GM12864 (cell line): ENCODE measurements around the gene KIRREL2.

Experiments
- DNase-seq: peaks from one replicate; pipeline ENCODE4 v3.0.0-alpha.2; 2011; ENCODE audit warnings: low read depth
- H3K4me3 ChIP-seq: 2 replicates; pipeline ENCODE4 v1.5.1; 2011; ENCODE audit warnings: mild to moderate bottlenecking, low read depth, low read length, control low read depth
- TF ChIP-seq, protein P1 (sequence below): IDR thresholded peaks from 2 replicates; pipeline ENCODE4 v1.5.1; 2011; ENCODE audit warnings: low read depth, mild to moderate bottlenecking, moderate library complexity, low read length, control low read depth, inconsistent platforms; ENCODE audit errors: missing control alignments

KIRREL2 gene

DNA sequence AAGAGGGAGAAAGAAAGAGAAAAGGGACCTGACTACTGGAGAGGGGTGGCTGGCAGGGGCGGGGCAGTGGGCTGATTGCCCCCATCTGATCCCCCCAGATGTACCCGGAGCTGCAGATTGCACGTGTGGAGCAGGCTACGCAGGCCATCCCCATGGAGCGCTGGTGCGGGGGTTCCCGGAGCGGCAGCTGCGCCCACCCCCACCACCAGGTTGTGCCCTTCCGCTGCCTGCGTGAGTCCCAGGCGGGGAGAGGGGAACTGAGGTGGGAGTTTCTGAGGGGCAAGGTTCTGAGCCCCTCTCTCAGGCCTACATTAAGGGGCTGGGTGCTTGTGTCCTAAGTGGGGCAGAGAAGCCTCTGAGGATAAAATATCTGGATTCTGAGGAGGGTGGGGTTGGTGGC lies 14.1 kb downstream of the KIRREL2 start:
- H3K4me3 ChIP-seq = no peak overlapping the region
- no peak for DNase-seq

DNA sequence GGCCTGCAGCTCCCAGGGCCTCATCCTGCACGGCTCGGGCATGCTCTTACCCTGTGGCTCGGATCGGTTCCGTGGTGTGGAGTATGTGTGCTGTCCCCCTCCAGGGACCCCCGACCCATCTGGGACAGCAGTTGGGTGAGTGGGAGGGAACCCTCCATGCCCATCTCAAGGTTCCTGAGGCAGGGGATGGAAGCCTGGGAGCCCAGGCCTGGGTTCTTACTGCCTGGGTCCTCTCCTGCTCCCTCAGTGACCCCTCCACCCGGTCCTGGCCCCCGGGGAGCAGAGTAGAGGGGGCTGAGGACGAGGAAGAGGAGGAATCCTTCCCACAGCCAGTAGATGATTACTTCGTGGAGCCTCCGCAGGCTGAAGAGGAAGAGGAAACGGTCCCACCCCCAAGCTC lies 14.9 kb downstream of the KIRREL2 start:
- TF ChIP-seq, protein P1, sequence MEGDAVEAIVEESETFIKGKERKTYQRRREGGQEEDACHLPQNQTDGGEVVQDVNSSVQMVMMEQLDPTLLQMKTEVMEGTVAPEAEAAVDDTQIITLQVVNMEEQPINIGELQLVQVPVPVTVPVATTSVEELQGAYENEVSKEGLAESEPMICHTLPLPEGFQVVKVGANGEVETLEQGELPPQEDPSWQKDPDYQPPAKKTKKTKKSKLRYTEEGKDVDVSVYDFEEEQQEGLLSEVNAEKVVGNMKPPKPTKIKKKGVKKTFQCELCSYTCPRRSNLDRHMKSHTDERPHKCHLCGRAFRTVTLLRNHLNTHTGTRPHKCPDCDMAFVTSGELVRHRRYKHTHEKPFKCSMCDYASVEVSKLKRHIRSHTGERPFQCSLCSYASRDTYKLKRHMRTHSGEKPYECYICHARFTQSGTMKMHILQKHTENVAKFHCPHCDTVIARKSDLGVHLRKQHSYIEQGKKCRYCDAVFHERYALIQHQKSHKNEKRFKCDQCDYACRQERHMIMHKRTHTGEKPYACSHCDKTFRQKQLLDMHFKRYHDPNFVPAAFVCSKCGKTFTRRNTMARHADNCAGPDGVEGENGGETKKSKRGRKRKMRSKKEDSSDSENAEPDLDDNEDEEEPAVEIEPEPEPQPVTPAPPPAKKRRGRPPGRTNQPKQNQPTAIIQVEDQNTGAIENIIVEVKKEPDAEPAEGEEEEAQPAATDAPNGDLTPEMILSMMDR = no peak
- DNase-seq = no peak
- no peak overlapping the region for H3K4me3 ChIP-seq

More for the DNA sequence above, 14.1 kb downstream of the KIRREL2 start:
- TF ChIP-seq, protein P1 = no peak

DNA sequence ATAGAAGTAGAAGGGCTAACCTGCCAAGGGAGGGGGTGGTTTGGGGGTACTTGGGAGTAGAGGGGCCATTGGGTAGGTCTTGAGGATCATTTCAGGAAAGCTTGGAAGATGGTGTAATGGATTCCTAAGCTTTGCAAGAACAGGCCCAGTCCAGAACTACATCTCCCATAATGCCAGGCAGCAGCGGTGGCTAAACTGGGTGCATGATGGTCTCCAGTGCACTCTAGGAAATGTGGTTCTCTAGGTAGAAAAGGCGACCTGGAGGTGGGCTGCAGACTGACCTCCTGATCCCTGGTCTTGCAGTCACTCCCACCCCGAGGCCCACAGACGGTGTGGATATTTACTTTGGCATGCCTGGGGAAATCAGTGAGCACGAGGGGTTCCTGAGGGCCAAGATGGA lies 15.5 kb downstream of the KIRREL2 start:
- TF ChIP-seq, protein P1 = no peak
- no peak overlapping the region for H3K4me3 ChIP-seq

DNA sequence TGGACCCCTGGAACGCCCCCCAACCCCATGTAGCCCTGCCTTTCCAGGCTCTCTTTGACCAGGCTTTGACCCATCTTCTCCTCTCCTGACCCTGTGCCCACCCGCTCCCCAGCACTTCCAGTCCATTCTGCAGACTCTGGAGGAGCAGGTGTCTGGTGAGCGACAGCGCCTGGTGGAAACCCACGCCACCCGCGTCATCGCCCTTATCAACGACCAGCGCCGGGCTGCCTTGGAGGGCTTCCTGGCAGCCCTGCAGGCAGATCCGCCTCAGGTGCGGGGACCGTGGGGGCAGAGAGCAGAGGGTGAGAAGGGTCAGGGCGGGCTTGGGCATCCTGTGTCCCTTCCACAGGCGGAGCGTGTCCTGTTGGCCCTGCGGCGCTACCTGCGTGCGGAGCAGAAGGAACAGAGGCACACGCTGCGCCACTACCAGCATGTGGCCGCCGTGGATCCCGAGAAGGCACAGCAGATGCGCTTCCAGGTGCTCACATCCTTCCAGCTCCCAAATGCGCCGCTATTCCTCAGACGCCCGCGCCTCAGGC lies 17.8 kb downstream of the KIRREL2 start:
- TF ChIP-seq, protein P1 = no peak
- H3K4me3 ChIP-seq = no peak overlapping the region
- DNase-seq = no peak

More for the DNA sequence above, 15.5 kb downstream of the KIRREL2 start:
- DNase-seq = no peak

DNA sequence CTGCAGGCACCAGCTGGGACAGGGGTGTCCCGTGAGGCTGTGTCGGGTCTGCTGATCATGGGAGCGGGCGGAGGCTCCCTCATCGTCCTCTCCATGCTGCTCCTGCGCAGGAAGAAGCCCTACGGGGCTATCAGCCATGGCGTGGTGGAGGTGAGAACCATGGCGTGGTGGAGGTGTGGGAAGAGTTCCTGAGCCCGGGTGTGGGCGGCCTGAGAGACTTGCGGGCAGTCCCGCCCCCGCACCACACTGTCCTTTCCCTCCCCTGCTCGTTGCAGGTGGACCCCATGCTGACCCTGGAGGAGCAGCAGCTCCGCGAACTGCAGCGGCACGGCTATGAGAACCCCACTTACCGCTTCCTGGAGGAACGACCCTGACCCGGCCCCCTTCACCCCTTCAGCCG lies 22.4 kb downstream of the KIRREL2 start:
- DNase-seq = no peak
- H3K4me3 ChIP-seq = no peak overlapping the region

DNA sequence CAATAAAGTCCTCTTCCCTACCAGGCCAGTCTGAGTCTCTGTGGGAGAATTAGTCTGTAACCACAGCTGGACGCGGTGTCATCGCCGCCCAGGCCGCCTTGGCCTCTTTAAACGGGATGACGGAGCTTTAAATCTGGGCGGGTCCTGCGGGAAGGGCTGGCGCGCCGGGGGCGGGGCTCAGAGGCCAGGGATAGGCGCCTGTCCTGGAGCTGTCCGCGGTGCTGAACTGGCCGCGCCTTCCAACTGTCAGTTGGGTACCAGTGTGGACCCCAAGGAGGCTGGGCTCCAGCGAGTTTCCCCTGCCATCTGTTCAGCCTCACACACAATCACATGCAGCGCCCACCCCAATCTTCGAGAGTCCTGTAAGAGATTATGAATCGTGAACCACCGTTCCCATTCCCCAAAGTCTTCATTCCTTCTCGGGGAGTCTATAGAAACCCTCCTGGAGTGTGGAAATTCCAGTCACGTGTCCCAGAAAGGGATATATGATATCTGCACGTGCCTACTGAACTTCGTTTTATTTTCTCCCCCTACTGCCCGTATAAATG lies 23.1 kb downstream of the KIRREL2 start:
- TF ChIP-seq, protein P1 = no peak
- no peak overlapping the region for H3K4me3 ChIP-seq
- peak; percentile 31 for DNase-seq

More for the DNA sequence above, 22.4 kb downstream of the KIRREL2 start:
- TF ChIP-seq, protein P1 = no peak
